ENCODE measurements around the gene FOXP1. TPM values are rescaled to one million over a fixed set of nuclear protein-coding genes. Genes with fewer than 3 reads are reported as not detected.

The FOXP1 gene
- total and polyA plus RNA-seq, 2 experiments from 2014 or later = 121 to 132 TPM

DNA sequence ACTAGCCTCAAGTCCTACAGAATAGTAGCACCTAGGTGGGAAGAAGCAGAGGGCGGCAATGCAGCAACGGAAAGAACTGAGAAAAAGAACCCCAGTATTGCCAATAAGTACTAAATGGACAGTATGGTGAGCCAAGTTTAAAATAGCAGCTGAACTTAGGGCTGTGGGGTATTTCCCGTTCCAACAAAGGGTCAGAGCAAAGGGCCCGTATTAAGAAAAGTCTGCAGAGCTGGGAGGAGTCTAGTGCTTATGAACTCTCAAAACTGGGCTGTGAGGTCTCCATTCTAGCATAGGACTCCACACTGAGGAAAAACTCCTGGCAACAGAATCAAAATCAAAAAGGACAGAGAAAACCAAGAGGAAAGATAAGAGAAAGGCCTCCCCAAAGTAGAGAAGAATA, 250.7 kb downstream of the FOXP1 start:
- no peak overlapping the region for H3K27ac ChIP-seq
- TF ChIP-seq, protein P1, sequence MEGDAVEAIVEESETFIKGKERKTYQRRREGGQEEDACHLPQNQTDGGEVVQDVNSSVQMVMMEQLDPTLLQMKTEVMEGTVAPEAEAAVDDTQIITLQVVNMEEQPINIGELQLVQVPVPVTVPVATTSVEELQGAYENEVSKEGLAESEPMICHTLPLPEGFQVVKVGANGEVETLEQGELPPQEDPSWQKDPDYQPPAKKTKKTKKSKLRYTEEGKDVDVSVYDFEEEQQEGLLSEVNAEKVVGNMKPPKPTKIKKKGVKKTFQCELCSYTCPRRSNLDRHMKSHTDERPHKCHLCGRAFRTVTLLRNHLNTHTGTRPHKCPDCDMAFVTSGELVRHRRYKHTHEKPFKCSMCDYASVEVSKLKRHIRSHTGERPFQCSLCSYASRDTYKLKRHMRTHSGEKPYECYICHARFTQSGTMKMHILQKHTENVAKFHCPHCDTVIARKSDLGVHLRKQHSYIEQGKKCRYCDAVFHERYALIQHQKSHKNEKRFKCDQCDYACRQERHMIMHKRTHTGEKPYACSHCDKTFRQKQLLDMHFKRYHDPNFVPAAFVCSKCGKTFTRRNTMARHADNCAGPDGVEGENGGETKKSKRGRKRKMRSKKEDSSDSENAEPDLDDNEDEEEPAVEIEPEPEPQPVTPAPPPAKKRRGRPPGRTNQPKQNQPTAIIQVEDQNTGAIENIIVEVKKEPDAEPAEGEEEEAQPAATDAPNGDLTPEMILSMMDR (IDR thresholded peaks at IDR 0.05; ENCODE audit: low read depth, low read length) = no peak

DNA sequence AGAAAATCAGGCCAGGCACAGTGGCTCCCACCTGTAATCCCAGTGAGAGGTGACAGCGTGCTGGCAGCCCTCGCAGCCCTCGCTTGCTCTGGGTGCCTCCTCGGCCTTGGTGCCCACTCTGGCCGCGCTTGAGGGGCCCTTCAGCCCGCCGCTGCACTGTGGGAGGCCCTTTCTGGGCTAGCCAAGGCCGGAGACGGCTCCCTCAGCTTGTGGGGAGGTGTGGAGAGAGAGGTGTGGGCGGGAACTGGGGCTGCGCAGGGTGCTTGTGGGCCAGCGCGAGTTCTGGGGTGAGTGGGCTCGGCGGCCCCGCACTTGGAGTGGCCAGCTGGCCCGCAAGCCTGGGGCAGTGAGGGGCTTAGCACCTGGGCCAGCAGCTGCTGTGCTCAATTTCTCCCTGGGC, 252.6 kb downstream of the FOXP1 start:
- Histone ChIP-seq H3K9me3 (ENCODE audit: low read depth) (no peaks in the 10 kb centered on the region), H3K36me3 (no peaks in the 10 kb centered on the region), H3K27me3 (no peaks in the 10 kb centered on the region), H3K4me3 (no peak overlapping the region), H3K4me1 (ENCODE audit: low read depth) (no peaks in the 10 kb centered on the region), H3K27ac (no peak overlapping the region)
- no peak for DNase-seq (ENCODE audit: low read depth in 1 of 2, low spot score in 1 of 2)
- TF ChIP-seq, protein P1 (IDR thresholded peaks at IDR 0.05; ENCODE audit: low read depth, low read length) = no peak

More for the DNA sequence above, 250.7 kb downstream of the FOXP1 start:
- Histone ChIP-seq H3K9me3 (ENCODE audit: low read depth) (no peaks in the 10 kb centered on the region), H3K27me3 (no peaks in the 10 kb centered on the region), H3K4me3 (no peak overlapping the region), H3K36me3 (no peaks in the 10 kb centered on the region), H3K4me1 (ENCODE audit: low read depth) (no peaks in the 10 kb centered on the region)
- no peak for DNase-seq (ENCODE audit: low read depth in 1 of 2, low spot score in 1 of 2)

DNA sequence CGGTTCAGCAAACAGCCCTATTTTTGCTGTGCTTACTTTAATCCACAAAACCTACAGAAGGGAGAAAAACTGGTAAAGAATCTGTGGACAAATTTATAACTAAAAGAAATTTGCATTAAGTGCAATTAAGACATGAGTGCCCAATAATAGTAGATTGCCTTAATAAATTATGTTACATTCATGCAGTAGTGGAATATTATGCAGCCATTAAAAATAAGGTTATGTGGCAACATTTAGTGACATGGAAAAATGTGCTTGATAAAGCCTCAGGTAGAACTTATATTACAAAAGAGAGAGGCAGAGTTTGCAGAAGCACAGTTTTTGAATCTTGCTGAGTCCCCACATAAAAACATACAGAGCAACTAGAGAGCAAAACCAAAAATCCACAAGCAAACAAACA, 253.0 kb downstream of the FOXP1 start:
- H3K9me3 ChIP-seq (ENCODE audit: low read depth) = no peaks in the 10 kb centered on the region
- H3K4me3 ChIP-seq = no peak overlapping the region
- no peak for DNase-seq (ENCODE audit: low read depth in 1 of 2, low spot score in 1 of 2)
- no peaks in the 10 kb centered on the region for H3K4me1 ChIP-seq (ENCODE audit: low read depth)
- H3K27me3 ChIP-seq = no peaks in the 10 kb centered on the region
- H3K27ac ChIP-seq = no peak overlapping the region
- no peaks in the 10 kb centered on the region for H3K36me3 ChIP-seq
- TF ChIP-seq, protein P1 (IDR thresholded peaks at IDR 0.05; ENCODE audit: low read depth, low read length) = no peak

DNA sequence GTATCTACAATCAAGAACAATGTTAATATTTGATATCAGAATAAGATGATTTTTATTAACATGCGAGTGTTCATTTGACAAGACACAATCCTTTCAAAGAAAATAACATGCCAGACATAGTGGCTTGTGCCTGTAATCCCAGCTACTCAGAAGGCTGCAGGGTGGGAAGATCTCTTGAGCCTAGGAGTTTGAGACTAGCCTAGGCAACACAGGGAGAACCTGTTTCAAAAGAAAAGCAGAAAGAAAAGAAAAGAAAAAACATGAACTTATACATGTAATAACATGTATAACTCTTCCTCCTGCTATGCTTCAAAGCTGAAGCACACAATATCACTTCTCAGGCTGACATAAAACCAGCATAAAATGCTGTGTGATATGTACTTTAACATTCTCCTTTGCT, 253.7 kb downstream of the FOXP1 start:
- Histone ChIP-seq H3K36me3 (no peaks in the 10 kb centered on the region), H3K27ac (no peak overlapping the region), H3K9me3 (ENCODE audit: low read depth) (no peaks in the 10 kb centered on the region), H3K27me3 (no peaks in the 10 kb centered on the region), H3K4me1 (ENCODE audit: low read depth) (no peaks in the 10 kb centered on the region), H3K4me3 (no peak overlapping the region)
- TF ChIP-seq, protein P1 (IDR thresholded peaks at IDR 0.05; ENCODE audit: low read depth, low read length) = no peak
- no peak for DNase-seq (ENCODE audit: low read depth in 1 of 2, low spot score in 1 of 2)

DNA sequence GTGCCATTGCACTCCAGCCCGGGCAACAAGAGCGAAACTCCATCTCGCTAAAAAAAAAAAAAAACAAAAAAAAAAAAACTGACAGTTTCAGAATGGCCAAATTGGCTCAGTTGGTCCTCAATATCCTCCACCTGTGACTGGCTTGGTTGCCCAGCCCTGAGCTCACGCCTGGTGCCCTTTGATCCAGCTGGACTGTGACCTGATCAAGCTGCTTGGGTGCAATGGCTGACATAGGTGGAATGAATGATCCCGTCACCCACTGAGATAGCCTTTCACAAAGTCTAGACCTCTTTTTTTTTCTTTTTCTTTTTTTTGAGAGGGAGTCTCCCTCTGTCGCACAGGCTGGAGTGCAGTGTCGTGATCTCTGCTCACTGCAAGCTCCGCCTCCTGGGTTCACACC, 254.6 kb downstream of the FOXP1 start:
- H3K4me3 ChIP-seq = no peak overlapping the region
- H3K36me3 ChIP-seq = no peaks in the 10 kb centered on the region
- H3K4me1 ChIP-seq (ENCODE audit: low read depth) = no peaks in the 10 kb centered on the region
- H3K27me3 ChIP-seq = no peaks in the 10 kb centered on the region
- DNase-seq (ENCODE audit: low read depth in 1 of 2, low spot score in 1 of 2) = no peak
- no peak overlapping the region for H3K27ac ChIP-seq
- TF ChIP-seq, protein P1 (IDR thresholded peaks at IDR 0.05; ENCODE audit: low read depth, low read length) = no peak
- H3K9me3 ChIP-seq (ENCODE audit: low read depth) = no peaks in the 10 kb centered on the region

DNA sequence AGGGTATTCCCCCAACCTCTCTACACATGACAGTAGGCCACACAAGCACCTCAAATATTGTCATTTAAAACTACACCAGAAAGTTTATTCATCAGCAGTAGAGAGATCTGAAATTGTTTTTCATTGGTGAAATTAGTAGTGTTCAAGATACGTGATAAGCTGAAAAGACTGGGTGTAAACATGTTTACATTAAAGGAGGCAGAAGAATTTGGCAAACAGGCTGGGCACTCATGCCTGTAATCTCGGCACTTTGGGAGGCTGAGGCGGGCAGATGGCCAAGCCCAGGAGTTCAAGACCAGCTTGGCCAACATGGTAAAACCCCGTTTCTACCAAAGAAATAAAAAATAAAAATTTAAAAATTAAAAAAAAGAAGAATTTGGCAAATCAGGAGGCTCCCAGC, 255.6 kb downstream of the FOXP1 start:
- H3K36me3 ChIP-seq = no peaks in the 10 kb centered on the region
- DNase-seq (ENCODE audit: low read depth in 1 of 2, low spot score in 1 of 2) = no peak
- TF ChIP-seq, protein P1 (IDR thresholded peaks at IDR 0.05; ENCODE audit: low read depth, low read length) = no peak

More for the DNA sequence above, 255.6 kb downstream of the FOXP1 start:
- Histone ChIP-seq H3K4me3 (no peak overlapping the region), H3K27ac (no peak overlapping the region), H3K9me3 (ENCODE audit: low read depth) (no peaks in the 10 kb centered on the region), H3K27me3 (no peaks in the 10 kb centered on the region), H3K4me1 (ENCODE audit: low read depth) (no peaks in the 10 kb centered on the region)

Measured in cardiac muscle cell (in vitro differentiated cells and primary cell).